Activated CD4-positive, alpha-beta memory T cell treated with anti-CD3 and anti-CD28 coated beads, Interleukin-2, amount 10 ng/mL, durations not matched to agents 7 days and 5 days (primary cell): ENCODE measurements around the gene ABHD8. TPM values are rescaled to one million over a fixed set of nuclear protein-coding genes. Genes with fewer than 3 reads are reported as not detected.
A peak's percentile ranks its signal among the peaks of the same experiment; 100 is the strongest.

Source experiments
- CTCF ChIA-PET: fragments of 350-600 bp; sonication (Branson Sonifier 250); formaldehyde crosslinking; loops from one replicate; lab custom pipeline; 2021; ENCODE audit warnings: antibody characterized with exemption, inconsistent platforms; lab: Charles Lee
- POLR2A ChIA-PET: fragments of 350-600 bp; sonication (Branson Sonifier 250); formaldehyde crosslinking; loops from one replicate; lab custom pipeline; 2021; ENCODE audit warnings: antibody characterized with exemption; lab: Charles Lee
- DNase-seq: peaks from one replicate; pipeline ENCODE4 v3.0.0-alpha.2; 2020
- H3K27ac Mint-ChIP-seq: one replicate; pipeline ENCODE4 v1.8.0; 2021; ENCODE audit warnings: mild to moderate bottlenecking, mixed read lengths
- H3K27me3 Mint-ChIP-seq: one replicate; pipeline ENCODE4 v1.8.0; 2021; ENCODE audit warnings: mixed read lengths
- H3K36me3 Mint-ChIP-seq: one replicate; pipeline ENCODE4 v1.8.0; 2021; ENCODE audit warnings: low read depth, mixed read lengths
- H3K4me1 Mint-ChIP-seq: one replicate; pipeline ENCODE4 v1.8.0; 2021; ENCODE audit warnings: mixed read lengths
- H3K4me3 Mint-ChIP-seq: one replicate; pipeline ENCODE4 v1.8.0; 2021; ENCODE audit warnings: mild to moderate bottlenecking, mixed read lengths
- H3K9me3 Mint-ChIP-seq: one replicate; pipeline ENCODE4 v1.8.0; 2021; ENCODE audit warnings: mixed read lengths
- total RNA-seq, 2 experiments: library from RNA; stranded (reverse); gene quantifications; one replicate each; pipeline ENCODE4 v1.2.3, GENCODE V29; 2021

ABHD8 gene
- total RNA-seq, 2 experiments from 2014 or later: 10.6 to 12.2 TPM

DNA sequence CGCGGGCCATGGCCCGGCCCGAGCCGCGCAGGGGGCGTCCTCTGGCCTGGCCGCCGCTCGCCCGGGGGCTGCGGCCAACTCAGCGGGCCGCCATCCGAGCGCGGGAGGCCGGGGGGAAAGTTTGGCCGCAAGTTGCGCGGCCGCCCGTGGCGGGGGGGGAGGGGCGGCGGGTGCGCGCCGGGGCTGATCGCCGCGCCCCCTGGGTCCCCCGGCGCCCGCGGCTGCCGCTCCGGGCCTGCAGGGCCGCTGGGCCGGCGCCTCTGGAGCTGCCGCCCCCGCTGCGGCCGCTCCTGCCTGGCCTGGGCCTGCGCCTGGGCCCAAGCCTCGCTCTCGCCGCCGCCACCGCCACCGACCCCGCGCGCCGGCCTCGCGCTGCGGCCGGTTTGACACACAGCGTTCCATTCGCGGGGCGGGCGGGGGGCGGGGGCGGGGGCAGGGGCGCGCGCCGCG, 57.7 kb downstream of the ABHD8 start, which contains the start of gene NR2F6:
Gene NR2F6 (minus strand): TSS at position 385 of the 450 bp plus-strand sequence. CDS start 699 bp downstream, outside the sequence.
- peak within 1 kb of the TSS; percentile 49 for H3K27ac Mint-ChIP-seq
- H3K27me3 Mint-ChIP-seq: peaks cover 17% of the 10 kb centered on the region
- peak within 1 kb of the TSS; percentile 81 for H3K4me3 Mint-ChIP-seq
- no peaks in the 10 kb centered on the region for H3K36me3 Mint-ChIP-seq
- H3K9me3 Mint-ChIP-seq: no peaks in the 10 kb centered on the region
- CTCF ChIA-PET: no interaction called here
- DNase-seq: no peak
- POLR2A ChIA-PET: interaction anchor here (1.3 to 1.4 kb wide), 2 partner anchors 10 to 19 kb away, joined by 5 read pairs; partner anchors contain the start of gene OCEL1
- peaks cover 10% of the 10 kb centered on the region for H3K4me1 Mint-ChIP-seq

DNA sequence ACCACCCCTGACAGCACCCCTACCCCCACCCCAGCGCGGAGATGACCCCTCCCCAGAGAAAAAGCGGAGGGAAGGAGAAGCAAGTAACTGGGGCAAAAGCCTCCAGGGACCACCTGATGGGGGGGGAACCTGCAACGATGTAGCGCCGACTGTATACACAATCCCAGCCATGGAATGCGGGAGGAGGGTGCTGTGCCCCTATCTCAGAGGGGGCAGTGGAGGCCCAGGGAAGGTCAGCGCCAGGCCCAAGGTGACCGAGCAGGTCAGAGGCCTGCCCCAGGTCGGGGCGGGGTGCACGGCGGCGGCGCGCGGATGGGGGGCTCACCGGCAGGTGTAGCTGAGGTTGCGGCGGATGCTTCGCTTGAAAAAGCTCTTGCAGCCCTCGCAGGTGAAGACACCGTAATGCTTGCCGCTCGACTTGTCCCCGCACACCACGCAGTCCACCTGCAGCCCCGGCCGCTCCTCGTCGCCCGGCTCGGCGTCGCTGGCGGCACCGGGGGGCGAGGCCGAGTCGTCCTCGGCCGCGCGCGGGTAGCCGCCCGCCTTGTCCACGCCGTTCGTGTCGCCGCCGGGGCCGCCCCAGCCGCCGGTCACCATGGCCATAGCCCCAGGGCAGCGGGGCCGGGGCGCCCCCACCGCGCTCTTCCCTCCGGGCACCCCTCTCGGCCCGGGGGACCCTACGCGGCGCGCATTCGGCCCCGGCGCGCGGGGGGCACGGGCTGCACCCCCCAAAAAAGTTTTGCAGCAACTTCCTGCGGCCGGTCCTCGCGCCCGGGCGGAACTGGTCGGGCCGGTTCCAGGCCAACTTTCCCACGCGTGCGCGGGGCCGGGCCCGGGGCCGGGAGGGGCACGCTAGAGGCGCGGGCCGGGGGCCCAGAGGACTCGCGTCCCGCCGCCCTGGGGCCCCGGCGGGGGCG, 58.3 kb downstream of the ABHD8 start:
- peaks cover 17% of the 10 kb centered on the region for H3K27me3 Mint-ChIP-seq
- no peak for DNase-seq
- CTCF ChIA-PET: no interaction called here
- peak overlapping the region; percentile 53 for H3K4me3 Mint-ChIP-seq
- peaks cover 10% of the 10 kb centered on the region for H3K4me1 Mint-ChIP-seq
- H3K27ac Mint-ChIP-seq: no peak overlapping the region
- no peaks in the 10 kb centered on the region for H3K36me3 Mint-ChIP-seq
- POLR2A ChIA-PET: interaction anchor here (1.3 to 1.4 kb wide), 2 partner anchors 9 to 19 kb away, joined by 5 read pairs; partner anchors contain the start of gene OCEL1
- H3K9me3 Mint-ChIP-seq: no peaks in the 10 kb centered on the region

DNA sequence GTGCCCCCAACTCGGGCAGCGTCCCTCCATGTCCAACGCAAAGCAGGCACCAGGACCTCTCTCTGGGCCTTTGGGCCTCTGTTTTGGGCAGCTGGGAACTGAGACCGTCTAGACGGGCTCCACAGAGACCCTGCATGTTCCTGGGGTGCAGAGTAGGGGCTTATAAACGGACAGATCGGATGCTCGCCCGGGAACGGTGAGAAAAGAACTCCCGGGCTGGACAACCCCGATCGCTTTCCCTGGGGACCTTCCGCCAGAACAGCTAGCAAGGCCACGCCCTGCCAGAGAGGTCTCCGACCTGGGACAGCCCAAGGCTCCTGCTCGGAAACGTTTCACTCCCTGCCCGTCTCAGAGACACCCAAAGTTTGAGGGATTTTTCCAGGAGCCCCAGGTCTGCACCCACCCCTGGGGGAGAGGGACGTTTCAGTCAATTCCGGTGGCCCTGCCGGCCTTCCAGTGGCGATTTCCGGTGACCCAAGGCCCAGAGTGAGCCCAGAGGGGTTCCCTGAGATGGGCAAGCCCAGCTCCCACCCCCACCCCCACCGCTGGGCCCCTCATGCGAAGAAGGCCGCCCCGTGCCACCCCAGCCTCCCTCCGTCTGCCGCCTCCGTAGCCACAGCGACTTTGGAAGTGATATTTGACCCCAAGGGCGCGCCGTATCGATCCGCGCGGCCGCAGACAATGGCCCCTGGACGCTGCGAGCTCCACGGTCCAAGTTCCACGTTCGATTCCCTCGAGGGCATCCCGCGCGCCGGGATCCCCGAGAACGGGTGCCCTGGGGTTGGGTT, 59.2 kb downstream of the ABHD8 start:
- Mint-ChIP-seq H3K4me3 (peak overlapping the region; percentile 53), H3K36me3 (no peaks in the 10 kb centered on the region), H3K27me3 (peaks cover 17% of the 10 kb centered on the region), H3K27ac (no peak overlapping the region), H3K4me1 (peaks cover 10% of the 10 kb centered on the region), H3K9me3 (no peaks in the 10 kb centered on the region)
- ChIA-PET POLR2A (interaction anchor here (0.8 to 1.4 kb wide), 3 partner anchors 8 to 18 kb away, joined by 3 to 5 read pairs (median 5); partner anchors contain the start of gene OCEL1), CTCF (no interaction called here)
- DNase-seq: no peak

DNA sequence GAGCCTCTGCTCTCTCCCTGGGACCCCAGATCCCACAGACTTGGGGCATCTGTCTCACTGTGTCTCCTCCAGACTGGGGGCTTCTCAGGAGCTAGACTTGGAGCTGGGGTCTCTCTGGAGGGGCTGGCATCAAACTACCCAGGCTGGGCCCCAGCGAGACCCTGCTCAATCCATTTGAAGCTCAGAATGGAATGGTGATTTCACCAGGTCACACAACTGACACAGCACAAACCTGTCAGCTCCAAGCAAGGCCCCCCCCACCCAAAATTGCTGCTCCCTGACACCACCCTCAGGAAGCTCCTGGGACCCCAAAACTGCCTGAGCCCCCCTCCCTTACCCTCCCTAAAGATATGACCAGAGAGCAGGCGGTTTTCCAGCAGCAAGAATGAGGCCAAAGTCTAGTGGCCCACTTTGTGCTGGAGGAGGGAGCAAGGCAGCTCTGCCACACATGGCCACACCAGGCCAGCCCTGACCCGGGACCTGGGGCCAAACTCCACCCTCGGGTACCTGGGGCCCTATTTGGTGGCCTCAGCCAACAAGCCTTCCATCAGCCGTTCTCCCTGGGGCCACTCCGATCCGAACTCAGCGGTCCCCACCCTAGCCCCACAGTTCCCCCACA, 59.9 kb downstream of the ABHD8 start:
- Mint-ChIP-seq H3K4me3 (no peak overlapping the region), H3K4me1 (peaks cover 10% of the 10 kb centered on the region), H3K27ac (no peak overlapping the region), H3K9me3 (no peaks in the 10 kb centered on the region), H3K36me3 (no peaks in the 10 kb centered on the region), H3K27me3 (peaks cover 17% of the 10 kb centered on the region)
- no peak for DNase-seq
- ChIA-PET CTCF (no interaction called here), POLR2A (interaction anchor here (0.8 kb wide), 1 partner anchor 17 kb away, joined by 3 read pairs; no protein-coding TSS in a partner anchor)

GRCh38 chr19:17242431-17243208, 60.6 kb downstream of the ABHD8 start:
- CTCF ChIA-PET: no interaction called here
- no peak overlapping the region for H3K27ac Mint-ChIP-seq
- DNase-seq: no peak
- peaks cover 11% of the 10 kb centered on the region for H3K4me1 Mint-ChIP-seq
- POLR2A ChIA-PET: interaction anchor here (1.1 to 1.5 kb wide), 2 partner anchors 10 to 16 kb away, joined by 3 to 5 read pairs; partner anchors contain the start of gene OCEL1
- no peaks in the 10 kb centered on the region for H3K9me3 Mint-ChIP-seq
- H3K36me3 Mint-ChIP-seq: no peaks in the 10 kb centered on the region
- H3K27me3 Mint-ChIP-seq: peaks cover 17% of the 10 kb centered on the region
- no peak overlapping the region for H3K4me3 Mint-ChIP-seq

Other genes starting within 250 kb of the ABHD8 start
- gene HAUS8, start 228.0 kb downstream of the ABHD8 start, total RNA-seq: 10 to 100 TPM; 37.0 to 40.6 TPM
- 100 to 1,000 TPM; 190 to 203 TPM for gene MYO9B, start 227.6 kb downstream of the ABHD8 start, total RNA-seq
- 10 to 100 TPM; 19.9 to 20.4 TPM for gene USE1, start 88.1 kb downstream of the ABHD8 start, total RNA-seq
- 10 to 100 TPM; 20.9 to 22.6 TPM for gene OCEL1, start 77.2 kb downstream of the ABHD8 start, total RNA-seq
- 1 to 10 TPM; 5.7 to 6.5 TPM for gene NR2F6, start 57.5 kb downstream of the ABHD8 start, total RNA-seq
- gene USHBP1, start 38.7 kb downstream of the ABHD8 start, total RNA-seq: under 1 TPM; 0.38 to 0.45 TPM
- gene BABAM1, start 36.0 kb downstream of the ABHD8 start, total RNA-seq: 100 to 1,000 TPM in 1 of 2 experiments, 10 to 100 TPM in 1; 98.5 to 100 TPM
- 1 to 10 TPM; 7.6 to 8.2 TPM for gene ANKLE1, start 21.5 kb downstream of the ABHD8 start, total RNA-seq
- gene MRPL34, start 2.4 kb upstream of the ABHD8 start, total RNA-seq: 10 to 100 TPM; 82.8 to 98.3 TPM
- gene DDA1, start 6.1 kb upstream of the ABHD8 start, total RNA-seq: 10 to 100 TPM; 58.6 to 61.2 TPM
- gene ANO8, start 31.4 kb upstream of the ABHD8 start, total RNA-seq: 10 to 100 TPM; 20.2 TPM
- 10 to 100 TPM; 30.2 to 34.2 TPM for gene GTPBP3, start 34.1 kb upstream of the ABHD8 start, total RNA-seq
- gene PLVAP, start 73.9 kb upstream of the ABHD8 start, total RNA-seq: not detected
- 1 to 10 TPM; 4.9 to 7.0 TPM for gene CCDC194, start 90.8 kb upstream of the ABHD8 start, total RNA-seq
- 100 to 1,000 TPM; 288 to 301 TPM for gene BST2, start 102.2 kb upstream of the ABHD8 start, total RNA-seq
- 10 to 100 TPM; 44.5 to 45.3 TPM for gene MVB12A, start 116.6 kb upstream of the ABHD8 start, total RNA-seq
- not detected for gene TMEM221, start 145.2 kb upstream of the ABHD8 start, total RNA-seq
- not detected for gene NXNL1, start 157.5 kb upstream of the ABHD8 start, total RNA-seq
- gene SLC27A1, start 167.1 kb upstream of the ABHD8 start, total RNA-seq: 1 to 10 TPM; 3.6 to 4.1 TPM
- 10 to 100 TPM; 65.0 to 65.9 TPM for gene PGLS, start 208.2 kb upstream of the ABHD8 start, total RNA-seq